ENCODE results near the gene CTNNA3.

DNA sequence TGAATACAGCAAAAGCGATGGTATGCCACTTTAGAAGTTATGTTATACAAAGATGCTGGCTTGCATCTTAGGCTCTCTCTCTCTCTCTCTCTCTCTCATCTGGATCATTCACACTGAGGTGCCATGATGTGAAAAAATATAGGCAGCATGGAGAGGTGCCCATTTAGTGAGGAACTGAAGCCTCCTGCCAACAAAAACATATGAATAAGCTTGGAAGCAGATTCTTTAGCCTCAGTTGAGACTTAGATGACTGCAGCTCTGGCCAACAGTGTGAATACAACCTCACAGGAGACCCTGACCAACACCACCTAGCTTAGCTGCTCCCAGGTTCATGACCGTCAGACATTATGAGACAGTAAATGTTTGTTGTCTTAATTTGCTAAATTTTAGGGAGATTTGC lies 1330.3 kb downstream of the CTNNA3 start:
- TF ChIP-seq, protein P1, sequence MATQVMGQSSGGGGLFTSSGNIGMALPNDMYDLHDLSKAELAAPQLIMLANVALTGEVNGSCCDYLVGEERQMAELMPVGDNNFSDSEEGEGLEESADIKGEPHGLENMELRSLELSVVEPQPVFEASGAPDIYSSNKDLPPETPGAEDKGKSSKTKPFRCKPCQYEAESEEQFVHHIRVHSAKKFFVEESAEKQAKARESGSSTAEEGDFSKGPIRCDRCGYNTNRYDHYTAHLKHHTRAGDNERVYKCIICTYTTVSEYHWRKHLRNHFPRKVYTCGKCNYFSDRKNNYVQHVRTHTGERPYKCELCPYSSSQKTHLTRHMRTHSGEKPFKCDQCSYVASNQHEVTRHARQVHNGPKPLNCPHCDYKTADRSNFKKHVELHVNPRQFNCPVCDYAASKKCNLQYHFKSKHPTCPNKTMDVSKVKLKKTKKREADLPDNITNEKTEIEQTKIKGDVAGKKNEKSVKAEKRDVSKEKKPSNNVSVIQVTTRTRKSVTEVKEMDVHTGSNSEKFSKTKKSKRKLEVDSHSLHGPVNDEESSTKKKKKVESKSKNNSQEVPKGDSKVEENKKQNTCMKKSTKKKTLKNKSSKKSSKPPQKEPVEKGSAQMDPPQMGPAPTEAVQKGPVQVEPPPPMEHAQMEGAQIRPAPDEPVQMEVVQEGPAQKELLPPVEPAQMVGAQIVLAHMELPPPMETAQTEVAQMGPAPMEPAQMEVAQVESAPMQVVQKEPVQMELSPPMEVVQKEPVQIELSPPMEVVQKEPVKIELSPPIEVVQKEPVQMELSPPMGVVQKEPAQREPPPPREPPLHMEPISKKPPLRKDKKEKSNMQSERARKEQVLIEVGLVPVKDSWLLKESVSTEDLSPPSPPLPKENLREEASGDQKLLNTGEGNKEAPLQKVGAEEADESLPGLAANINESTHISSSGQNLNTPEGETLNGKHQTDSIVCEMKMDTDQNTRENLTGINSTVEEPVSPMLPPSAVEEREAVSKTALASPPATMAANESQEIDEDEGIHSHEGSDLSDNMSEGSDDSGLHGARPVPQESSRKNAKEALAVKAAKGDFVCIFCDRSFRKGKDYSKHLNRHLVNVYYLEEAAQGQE (IDR thresholded peaks at IDR 0.05; ENCODE audit: insufficient read depth in 1 of 2, low read depth in 2 of 2, low read length in 1 of 2): no peak
- TF ChIP-seq, protein P2, sequence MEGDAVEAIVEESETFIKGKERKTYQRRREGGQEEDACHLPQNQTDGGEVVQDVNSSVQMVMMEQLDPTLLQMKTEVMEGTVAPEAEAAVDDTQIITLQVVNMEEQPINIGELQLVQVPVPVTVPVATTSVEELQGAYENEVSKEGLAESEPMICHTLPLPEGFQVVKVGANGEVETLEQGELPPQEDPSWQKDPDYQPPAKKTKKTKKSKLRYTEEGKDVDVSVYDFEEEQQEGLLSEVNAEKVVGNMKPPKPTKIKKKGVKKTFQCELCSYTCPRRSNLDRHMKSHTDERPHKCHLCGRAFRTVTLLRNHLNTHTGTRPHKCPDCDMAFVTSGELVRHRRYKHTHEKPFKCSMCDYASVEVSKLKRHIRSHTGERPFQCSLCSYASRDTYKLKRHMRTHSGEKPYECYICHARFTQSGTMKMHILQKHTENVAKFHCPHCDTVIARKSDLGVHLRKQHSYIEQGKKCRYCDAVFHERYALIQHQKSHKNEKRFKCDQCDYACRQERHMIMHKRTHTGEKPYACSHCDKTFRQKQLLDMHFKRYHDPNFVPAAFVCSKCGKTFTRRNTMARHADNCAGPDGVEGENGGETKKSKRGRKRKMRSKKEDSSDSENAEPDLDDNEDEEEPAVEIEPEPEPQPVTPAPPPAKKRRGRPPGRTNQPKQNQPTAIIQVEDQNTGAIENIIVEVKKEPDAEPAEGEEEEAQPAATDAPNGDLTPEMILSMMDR (IDR thresholded peaks at IDR 0.05): no peak
- TF ChIP-seq SIN3A (IDR thresholded peaks at IDR 0.05; ENCODE audit: borderline replicate concordance, insufficient read depth, low read depth, low read length): no peak
